Measurements from ENCODE around the gene CCDC60. TPM values are rescaled to one million over a fixed set of nuclear protein-coding genes. Genes with fewer than 3 reads are reported as not detected.
A peak's percentile ranks its signal among the peaks of the same experiment; 100 is the strongest.

Gene CCDC60
- total and polyA plus RNA-seq, 12 donors, result not detected

- H3K9me3 ChIP-seq, result no peaks in the 10 kb centered on the region
- DNase-seq (no peak), ATAC-seq (no peak)
- no peaks in the 10 kb centered on the region for H3K36me3 ChIP-seq
- peaks cover 0 to 6% (median 0%) of the 10 kb centered on the region in 9 donors for H3K4me1 ChIP-seq
- intact Hi-C loops (cut with DNase I), result no loop called here
- TF ChIP-seq CTCF (IDR thresholded peaks at IDR 0.05), result no peak
- H3K27me3 ChIP-seq, result no peaks in the 10 kb centered on the region
- H3K27ac ChIP-seq, result no peak overlapping the region
- H3K4me3 ChIP-seq, result no peak overlapping the region
- WGBS, 2 donors, result 83 to 84% methylated on average over 1 of the region's 1 CpG
Measured at GRCh38 chr12:119312904-119313303, 21.6 kb upstream of the CCDC60 start.

GRCh38 chr12:119314290-119314689 is 20.2 kb upstream of the CCDC60 start:
- H3K4me1 ChIP-seq, result peaks cover 0 to 5% (median 0%) of the 10 kb centered on the region in 9 donors
- H3K36me3 ChIP-seq, result no peaks in the 10 kb centered on the region
- H3K4me3 ChIP-seq, result no peak overlapping the region
- intact Hi-C loops (cut with DNase I), result no loop called here
- H3K9me3 ChIP-seq, result no peaks in the 10 kb centered on the region
- TF ChIP-seq CTCF (IDR thresholded peaks at IDR 0.05), result no peak
- DNase-seq (no peak), ATAC-seq (no peak)
- no peaks in the 10 kb centered on the region for H3K27me3 ChIP-seq
- H3K27ac ChIP-seq, result no peak overlapping the region
- 95 to 100% methylated on average over 5 of the region's 5 CpGs for WGBS, 2 donors

- peak in 4 of 8 donors; percentile 24 to 83 (median 47) for ATAC-seq
Measured at GRCh38 chr12:119319638-119320037, 14.9 kb upstream of the CCDC60 start.

DNA sequence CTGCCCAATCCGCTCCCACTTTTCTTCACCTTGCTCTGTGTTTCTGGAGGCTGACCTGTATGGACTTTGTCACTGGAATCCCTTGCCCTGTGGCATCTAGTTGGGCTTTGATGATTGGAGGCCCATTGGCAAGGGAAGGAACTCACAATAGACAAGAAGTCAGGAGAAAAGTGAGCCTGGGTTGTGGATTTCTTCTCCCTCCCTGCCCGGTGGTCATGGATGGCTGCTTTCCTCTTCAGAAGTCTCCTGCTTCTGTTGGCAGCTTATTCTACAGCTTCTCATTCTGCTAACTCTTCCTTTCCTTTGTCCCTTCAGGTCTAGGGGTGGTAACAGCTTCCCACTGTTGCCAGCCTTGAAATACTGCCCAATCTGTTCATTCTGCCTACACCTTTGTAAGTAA is 13.9 kb upstream of the CCDC60 start:
- 71 to 91% methylated on average over 2 of the region's 2 CpGs for WGBS, 2 donors
- no peaks in the 10 kb centered on the region for H3K36me3 ChIP-seq
- TF ChIP-seq CTCF (IDR thresholded peaks at IDR 0.05), result no peak
- H3K9me3 ChIP-seq, result no peaks in the 10 kb centered on the region
- no peak overlapping the region for H3K4me3 ChIP-seq
- ATAC-seq (no peak), DNase-seq (no peak)
- peaks cover 0 to 5% (median 0%) of the 10 kb centered on the region in 9 donors for H3K4me1 ChIP-seq
- no peaks in the 10 kb centered on the region for H3K27me3 ChIP-seq
- intact Hi-C loops (cut with DNase I), result loop anchor here in 2 of 10 donors (10.0 kb wide), 2 partner anchors 94 to 206 kb away; no protein-coding TSS in a partner anchor
- H3K27ac ChIP-seq, result no peak overlapping the region

More at GRCh38 chr12:119319638-119320037, 14.9 kb upstream of the CCDC60 start:
- no peak for DNase-seq
- Histone ChIP-seq H3K4me3 (no peak overlapping the region), H3K27ac (no peak overlapping the region), H3K27me3 (no peaks in the 10 kb centered on the region), H3K36me3 (no peaks in the 10 kb centered on the region), H3K4me1 (peaks cover 0 to 5% (median 0%) of the 10 kb centered on the region in 9 donors), H3K9me3 (no peaks in the 10 kb centered on the region)
- WGBS, 2 donors, result 65 to 67% methylated on average over 2 of the region's 2 CpGs
- intact Hi-C loops (cut with DNase I), result loop anchor here in 2 of 10 donors (10.0 kb wide), 2 partner anchors 95 to 205 kb away; no protein-coding TSS in a partner anchor
- TF ChIP-seq CTCF (IDR thresholded peaks at IDR 0.05), result peak in 1 of 9 donors; percentile 17
